Sigmoid colon (tissue), 7 donors: ENCODE measurements around the gene PSMB7. TPM values are rescaled to one million over a fixed set of nuclear protein-coding genes. Genes with fewer than 3 reads are reported as not detected.

Source experiments
- DNase-seq: peaks from one replicate; pipeline ENCODE4 v3.0.0-alpha.2; 2019
- H3K27ac ChIP-seq, 4 donors: fragments of 200-600 bp; sonication (generic); one replicate each; pipeline ENCODE4 v1.5.1; 2016 to 2019; ENCODE audit warnings: mild to moderate bottlenecking in 1 of 4
- H3K27me3 ChIP-seq, 3 donors: fragments of 200-600 bp; sonication (generic); one replicate each; pipeline ENCODE4 v1.5.1; 2019; ENCODE audit warnings: mild to moderate bottlenecking in 1 of 3
- H3K36me3 ChIP-seq, 4 donors: fragments of 200-600 bp; sonication (generic); one replicate each; pipeline ENCODE4 v1.5.1; 2016 to 2019
- H3K4me1 ChIP-seq, 4 donors: fragments of 200-600 bp; sonication (generic); one replicate each; pipeline ENCODE4 v1.5.1; 2017 to 2019
- H3K4me3 ChIP-seq, 4 donors: fragments of 200-600 bp; sonication (generic); one replicate each; pipeline ENCODE4 v1.5.1; 2017 to 2019; ENCODE audit warnings: mild to moderate bottlenecking in 2 of 4, moderate library complexity in 1 of 4
- H3K9me3 ChIP-seq, 4 donors: fragments of 200-600 bp in 3 of 4; sonication (generic) in 3 of 4; one replicate each; pipeline versions ENCODE4 v1.5.1 to v1.6.1; 2013 to 2019
- CTCF ChIP-seq, 4 experiments: fragments of 450-650 bp in 3 of 4; fragments of 200-600 bp in 1 of 4; IDR thresholded peaks; one replicate each; pipeline ENCODE4 v1.5.1; 2016 to 2019; ENCODE audit warnings: antibody characterized with exemption in 4 of 4, mild to moderate bottlenecking in 3 of 4, moderate library complexity in 2 of 4
- EP300 ChIP-seq, 4 donors: sonication (generic); formaldehyde crosslinking; IDR thresholded peaks; one replicate each; pipeline ENCODE4 v1.6.1; 2017; ENCODE audit warnings: antibody characterized with exemption in 4 of 4
- POLR2A ChIP-seq, 2 donors: fragments of 450-650 bp; IDR thresholded peaks; one replicate each; pipeline ENCODE4 v1.6.1; 2016; ENCODE audit warnings: antibody characterized with exemption in 2 of 2, mild to moderate bottlenecking in 2 of 2, moderate library complexity in 2 of 2
- POLR2AphosphoS5 ChIP-seq, 4 donors: sonication (generic); formaldehyde crosslinking; IDR thresholded peaks; one replicate each; pipeline ENCODE4 v1.6.1; 2017; ENCODE audit warnings: antibody characterized with exemption in 4 of 4
- WGBS, 2 donors: extraction: QIAGEN DNeasy Blood & Tissue Kit; methylation state at CpG; one replicate each; pipeline ENCODE4 v1.1.7; 2013; 5-methylcytosine and 5-hydroxymethylcytosine counted together
- intact Hi-C: fragments of 100-400 bp; cut with DNase I; formaldehyde crosslinking; loops from one replicate; pipeline ENCODE4 v1.15.1; 2023
- polyA plus RNA-seq, 3 donors: library from polyadenylated mRNA; stranded (reverse); fragments of 200-250 nt; gene quantifications; one replicate each; pipeline ENCODE4 v1.2.3, GENCODE V29; 2013
- total RNA-seq, 4 donors: library from RNA; depleted of rRNA; stranded (reverse); fragments of >200 nt; gene quantifications; one replicate each; pipeline ENCODE4 v1.1.0, GENCODE V29; 2016
- donor health status: healthy with polysubstance abuse.
- donor health status: Bipolar disorder and iron deficiency.
- donor health status: healthy.

PSMB7 gene
- total and polyA plus RNA-seq, 7 donors: 136 to 179 (median 171) TPM

- Histone ChIP-seq H3K27me3 (no peaks in the 10 kb centered on the region), H3K9me3 (no peaks in the 10 kb centered on the region), H3K36me3 (peaks cover 0 to 59% (median 17%) of the 10 kb centered on the region in 4 donors), H3K4me1 (peaks cover 0 to 15% (median 0%) of the 10 kb centered on the region in 4 donors), H3K27ac (no peak overlapping the region), H3K4me3 (no peak overlapping the region)
- 91 to 92% methylated on average over 27 of the region's 27 CpGs for WGBS, 2 donors
- no peak for TF ChIP-seq EP300 (IDR thresholded peaks at IDR 0.05)
- no peak for TF ChIP-seq POLR2AphosphoS5 (IDR thresholded peaks at IDR 0.05)
- TF ChIP-seq CTCF (IDR thresholded peaks at IDR 0.05): no peak
- no peak for TF ChIP-seq POLR2A (IDR thresholded peaks at IDR 0.05)
- no peak for DNase-seq
- intact Hi-C loops: no loop called here
Measured at GRCh38 chr9:124312290-124313265, 102.7 kb downstream of the PSMB7 start.

- intact Hi-C loops: no loop called here
- Histone ChIP-seq H3K4me3 (no peak overlapping the region), H3K36me3 (peaks cover 0 to 52% (median 13%) of the 10 kb centered on the region in 4 donors), H3K27ac (no peak overlapping the region), H3K9me3 (no peaks in the 10 kb centered on the region), H3K4me1 (peaks cover 0 to 19% (median 1%) of the 10 kb centered on the region in 4 donors), H3K27me3 (no peaks in the 10 kb centered on the region)
- no peak for TF ChIP-seq CTCF (IDR thresholded peaks at IDR 0.05)
- 96 to 98% methylated on average over 5 of the region's 5 CpGs for WGBS, 2 donors
- DNase-seq: no peak
Measured at GRCh38 chr9:124311283-124311682, 104.0 kb downstream of the PSMB7 start.

- peak in 2 of 4 donors; percentile 45 to 61 for TF ChIP-seq POLR2AphosphoS5 (IDR thresholded peaks at IDR 0.05)
- peak in 1 of 4 donors; percentile 18 for TF ChIP-seq EP300 (IDR thresholded peaks at IDR 0.05)
- no peak for TF ChIP-seq POLR2A (IDR thresholded peaks at IDR 0.05)
- no peak for TF ChIP-seq CTCF (IDR thresholded peaks at IDR 0.05)
- no peaks in the 10 kb centered on the region for H3K9me3 ChIP-seq
- no peak overlapping the region for H3K4me3 ChIP-seq
- no peak for DNase-seq
- H3K4me1 ChIP-seq: peaks cover 0 to 25% (median 3%) of the 10 kb centered on the region in 4 donors
- no peaks in the 10 kb centered on the region for H3K27me3 ChIP-seq
- WGBS, 2 donors: 85 to 87% methylated on average over 15 of the region's 15 CpGs
- peak overlapping the region in 3 of 4 donors; percentile 37 to 66 (median 58) for H3K27ac ChIP-seq
- intact Hi-C loops: no loop called here
- H3K36me3 ChIP-seq: peaks cover 0 to 36% (median 6%) of the 10 kb centered on the region in 4 donors
Measured at GRCh38 chr9:124309667-124310084, 105.6 kb downstream of the PSMB7 start.

GRCh38 chr9:124308606-124309491 lies 106.4 kb downstream of the PSMB7 start:
- intact Hi-C loops: no loop called here
- Histone ChIP-seq H3K36me3 (peaks cover 0 to 33% (median 3%) of the 10 kb centered on the region in 4 donors), H3K27ac (peak overlapping the region; percentile 24 to 66 (median 48)), H3K9me3 (no peaks in the 10 kb centered on the region), H3K27me3 (no peaks in the 10 kb centered on the region), H3K4me3 (no peak overlapping the region), H3K4me1 (peaks cover 0 to 25% (median 3%) of the 10 kb centered on the region in 4 donors)
- WGBS, 2 donors: 94 to 96% methylated on average over 21 of the region's 21 CpGs
- DNase-seq: no peak
- TF ChIP-seq CTCF (IDR thresholded peaks at IDR 0.05): no peak
- no peak for TF ChIP-seq POLR2A (IDR thresholded peaks at IDR 0.05)
- no peak for TF ChIP-seq EP300 (IDR thresholded peaks at IDR 0.05)
- TF ChIP-seq POLR2AphosphoS5 (IDR thresholded peaks at IDR 0.05): no peak
